Stomach (tissue), 9 donors: ENCODE data around the gene PEPD. TPM values are rescaled to one million over a fixed set of nuclear protein-coding genes. Genes with fewer than 3 reads are reported as not detected.

Source experiments
- DNase-seq, 2 donors: peaks; one replicate each; pipeline versions ENCODE4 v3.0.0 to v3.0.0-alpha.2; 2013 to 2019
- H3K27ac ChIP-seq, 5 donors: fragments of 200-600 bp in 4 of 5; sonication (generic) in 4 of 5; one replicate each; pipeline ENCODE4 v1.5.1; 2013 to 2019; ENCODE audit warnings: mild to moderate bottlenecking in 1 of 5, moderate library complexity in 1 of 5
- H3K27me3 ChIP-seq, 3 donors: fragments of 200-600 bp; sonication (generic); one replicate each; pipeline ENCODE4 v1.5.1; 2017 to 2019; ENCODE audit warnings: mixed run types in 1 of 3
- H3K36me3 ChIP-seq, 4 donors: fragments of 200-600 bp; sonication (generic); 1 replicate in 3 of 4; 2 replicates in 1 of 4; pipeline ENCODE4 v1.5.1; 2016 to 2019
- H3K4me1 ChIP-seq, 4 donors: fragments of 200-600 bp; sonication (generic); one replicate each; pipeline ENCODE4 v1.5.1; 2016 to 2019
- H3K4me3 ChIP-seq, 4 donors: fragments of 200-600 bp; sonication (generic) in 3 of 4; one replicate each; pipeline ENCODE4 v1.5.1; 2016 to 2019; ENCODE audit warnings: mild to moderate bottlenecking in 1 of 4
- H3K9me3 ChIP-seq, 4 donors: fragments of 200-600 bp; sonication (generic); one replicate each; pipeline ENCODE4 v1.5.1; 2016 to 2019
- CTCF ChIP-seq, 7 experiments: fragments of 450-650 bp in 4 of 7; fragments of 200-600 bp in 3 of 7; sonication (generic) in 3 of 7; IDR thresholded peaks; one replicate each; pipeline ENCODE4 v1.5.1; 2016 to 2019; ENCODE audit warnings: antibody characterized with exemption in 7 of 7, control low read depth in 2 of 7, mild to moderate bottlenecking in 1 of 7
- EP300 ChIP-seq: sonication (generic); formaldehyde crosslinking; IDR thresholded peaks from one replicate; pipeline ENCODE4 v1.6.1; 2017; ENCODE audit warnings: antibody characterized with exemption
- POLR2A ChIP-seq, 4 donors: fragments of 450-650 bp; IDR thresholded peaks; one replicate each; pipeline ENCODE4 v1.6.1; 2016; ENCODE audit warnings: antibody characterized with exemption in 4 of 4, control low read depth in 2 of 4, mild to moderate bottlenecking in 1 of 4, moderate library complexity in 1 of 4
- POLR2AphosphoS5 ChIP-seq, 3 donors: sonication (generic); formaldehyde crosslinking; IDR thresholded peaks; one replicate each; pipeline ENCODE4 v1.6.1; 2016; ENCODE audit warnings: antibody characterized with exemption in 3 of 3
- WGBS, 5 donors: extraction: QIAGEN DNeasy Blood & Tissue Kit in 3 of 5; methylation state at CpG; one replicate each; pipeline versions ENCODE4 v1.1.5 to v1.1.7; 2013 to 2018; 5-methylcytosine and 5-hydroxymethylcytosine counted together
- intact Hi-C: fragments of 100-400 bp; cut with DNase I; formaldehyde crosslinking; loops from one replicate; pipeline ENCODE4 v1.15.1; 2023; ENCODE audit warnings: low total_unique reads
- polyA plus RNA-seq, 3 donors: library from polyadenylated mRNA; stranded (reverse); fragments of 200-250 nt; gene quantifications; one replicate each; pipeline ENCODE4 v1.2.3, GENCODE V29; 2013
- total RNA-seq, 5 donors: library from RNA; depleted of rRNA; stranded (reverse); fragments of >200 nt; gene quantifications; one replicate each; pipeline versions ENCODE4 v1.1.0 to v1.2.3, GENCODE V29; 2014 to 2016
- donor health status: healthy with polysubstance abuse.
- donor health status: Bipolar disorder and iron deficiency.
- donor health status: healthy.

PEPD gene
- total and polyA plus RNA-seq, 8 donors = 8.8 to 99.4 (median 42.7) TPM

- peak in 1 of 2 donors; percentile 41 for DNase-seq
- intact Hi-C loops = no loop called here
- TF ChIP-seq POLR2A (IDR thresholded peaks at IDR 0.05) (no peak), CTCF (IDR thresholded peaks at IDR 0.05) (no peak)
- Histone ChIP-seq H3K4me1 (peaks cover 29 to 57% (median 55%) of the 10 kb centered on the region in 4 donors), H3K4me3 (no peak overlapping the region), H3K27me3 (no peaks in the 10 kb centered on the region), H3K9me3 (no peaks in the 10 kb centered on the region), H3K27ac (peak overlapping the region in 4 of 5 donors; percentile 35 to 73 (median 51)), H3K36me3 (peaks cover 9 to 46% (median 26%) of the 10 kb centered on the region in 4 donors)
- 54 to 75% (median 63%) methylated on average over 9 to 13 of the region's 13 CpGs for WGBS, 5 donors
Measured at GRCh38 chr19:33388231-33388724, 133.3 kb downstream of the PEPD start.

DNA sequence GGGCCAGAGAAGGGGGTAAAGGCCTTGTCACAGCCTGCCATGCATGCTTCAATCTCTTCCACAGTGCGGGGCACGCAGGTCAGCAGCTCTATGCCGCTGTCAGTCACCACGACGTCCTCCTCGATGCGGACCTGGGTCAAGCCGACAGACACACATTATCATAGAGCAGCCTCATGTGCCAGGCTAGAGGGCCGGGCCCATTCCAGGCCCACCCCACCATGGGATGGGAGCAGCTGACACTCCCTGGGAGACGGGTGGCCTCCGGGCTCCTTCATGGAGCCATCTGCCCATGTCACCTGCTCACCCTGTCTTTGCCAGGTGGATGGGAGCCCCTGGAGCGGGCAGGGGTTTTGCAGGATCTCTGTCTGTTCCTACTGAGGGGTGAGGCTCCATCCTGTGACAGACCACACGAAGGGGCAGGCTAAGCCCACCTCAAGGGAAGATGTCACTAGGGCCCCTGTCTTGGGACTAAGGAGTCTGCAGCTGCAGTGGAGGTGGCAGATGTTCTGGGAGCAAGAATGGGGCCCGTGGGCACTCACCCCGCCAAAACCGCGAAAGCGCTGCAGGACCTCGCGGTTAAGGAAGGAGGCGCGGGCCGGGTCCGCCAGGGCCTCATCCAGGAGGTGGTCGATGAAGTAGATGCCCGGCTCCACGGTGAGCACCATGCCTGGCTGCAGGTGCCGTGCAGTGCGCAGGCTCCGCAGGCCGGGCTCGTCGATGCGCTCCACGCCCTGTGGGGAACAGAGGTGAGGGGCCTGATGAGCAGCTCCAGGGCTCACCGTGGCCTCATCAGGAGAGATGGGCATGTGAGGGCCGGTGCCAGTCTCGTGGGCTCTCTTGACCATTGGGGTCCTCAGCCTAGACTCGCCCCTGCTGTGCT lies 134.0 kb downstream of the PEPD start:
- H3K4me1 ChIP-seq = peaks cover 27 to 50% (median 48%) of the 10 kb centered on the region in 4 donors
- H3K27me3 ChIP-seq = no peaks in the 10 kb centered on the region
- TF ChIP-seq POLR2AphosphoS5 (IDR thresholded peaks at IDR 0.05) (no peak), POLR2A (IDR thresholded peaks at IDR 0.05) (no peak), CTCF (IDR thresholded peaks at IDR 0.05) (no peak), EP300 (no peak)
- peaks cover 9 to 46% (median 26%) of the 10 kb centered on the region in 4 donors for H3K36me3 ChIP-seq
- no peak overlapping the region for H3K4me3 ChIP-seq
- 94 to 97% (median 95%) methylated on average over 34 to 39 of the region's 39 CpGs for WGBS, 5 donors
- no peak for DNase-seq
- H3K27ac ChIP-seq = peak overlapping the region in 2 of 5 donors; percentile 35 to 38
- H3K9me3 ChIP-seq = no peaks in the 10 kb centered on the region
- intact Hi-C loops = no loop called here

DNA sequence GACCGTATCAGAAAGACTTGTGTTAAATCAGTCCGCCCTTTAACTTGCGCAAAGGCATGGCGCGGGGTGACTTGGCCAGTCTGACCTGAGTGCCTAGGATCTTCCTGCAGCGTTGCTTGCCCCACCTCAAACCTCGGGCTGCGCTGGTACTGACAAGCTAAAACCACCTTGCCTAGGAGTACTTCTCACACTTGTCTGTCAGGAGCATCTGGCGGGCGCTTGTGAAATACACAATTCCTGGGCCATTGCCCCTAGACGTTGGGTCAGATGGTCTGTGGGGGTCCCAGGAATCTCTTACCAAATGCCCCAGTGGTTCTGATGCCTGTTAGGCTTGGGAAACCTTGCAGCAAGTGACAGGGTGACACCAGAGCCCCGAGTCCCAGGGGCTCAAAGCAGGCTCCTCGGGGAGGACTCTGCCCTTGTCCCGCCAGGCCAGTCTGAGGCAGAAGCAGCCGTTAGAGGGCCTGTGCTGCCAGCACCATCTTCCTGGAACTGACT lies 135.2 kb downstream of the PEPD start:
- no peak for DNase-seq
- no peak for TF ChIP-seq POLR2A (IDR thresholded peaks at IDR 0.05)
- no peak for TF ChIP-seq POLR2AphosphoS5 (IDR thresholded peaks at IDR 0.05)
- no peak for TF ChIP-seq EP300
- no peak for TF ChIP-seq CTCF (IDR thresholded peaks at IDR 0.05)
- Histone ChIP-seq H3K36me3 (peaks cover 10 to 52% (median 27%) of the 10 kb centered on the region in 4 donors), H3K27ac (no peak overlapping the region), H3K9me3 (no peaks in the 10 kb centered on the region), H3K27me3 (no peaks in the 10 kb centered on the region), H3K4me3 (no peak overlapping the region), H3K4me1 (peaks cover 16 to 38% (median 36%) of the 10 kb centered on the region in 4 donors)
- intact Hi-C loops = no loop called here
- 84 to 88% (median 86%) methylated on average over 11 to 15 of the region's 15 CpGs for WGBS, 5 donors

DNA sequence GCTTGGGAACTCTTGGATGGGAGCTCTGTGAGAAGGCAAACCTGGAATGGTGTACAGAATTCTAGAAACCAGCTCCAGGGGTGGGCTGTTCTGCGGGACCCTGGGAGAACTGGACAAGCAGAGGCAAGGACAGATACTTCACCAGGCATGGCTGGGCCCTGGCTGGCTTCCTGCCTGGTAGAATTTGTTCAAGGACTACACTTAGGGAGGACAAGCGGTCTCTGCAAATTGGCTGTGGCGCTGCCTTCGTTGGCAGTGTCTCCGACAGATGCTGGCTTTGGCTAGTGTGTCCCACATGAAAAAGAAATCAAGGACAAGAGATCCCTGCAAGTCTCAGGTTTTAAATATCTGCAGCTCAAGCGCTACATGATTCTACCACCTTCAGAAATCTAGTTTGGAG lies 135.6 kb downstream of the PEPD start:
- 79 to 88% (median 83%) methylated on average over 6 of the region's 6 CpGs for WGBS, 5 donors
- no peaks in the 10 kb centered on the region for H3K27me3 ChIP-seq
- DNase-seq = no peak
- intact Hi-C loops = no loop called here
- peaks cover 14 to 57% (median 31%) of the 10 kb centered on the region in 4 donors for H3K36me3 ChIP-seq
- H3K27ac ChIP-seq = no peak overlapping the region
- no peak overlapping the region for H3K4me3 ChIP-seq
- TF ChIP-seq POLR2AphosphoS5 (IDR thresholded peaks at IDR 0.05) (no peak), EP300 (no peak)
- H3K4me1 ChIP-seq = peaks cover 14 to 37% (median 32%) of the 10 kb centered on the region in 4 donors
- no peaks in the 10 kb centered on the region for H3K9me3 ChIP-seq
